HG03039 (cell line): ENCODE data around the gene TBC1D1.
"Not testable (repeated sequence)": the region's sequence is repeated elsewhere in the genome, so short reads cannot be mapped to it uniquely, and the experiment has no call there.

Source experiments
- ATAC-seq: cut with Tn5 transposase; IDR thresholded peaks from one replicate; pipeline ENCODE4 v1.9.1; 2021; ENCODE audit warnings: mild to moderate bottlenecking, moderate library complexity; ENCODE audit not compliant: unreplicated experiment

Gene TBC1D1

DNA sequence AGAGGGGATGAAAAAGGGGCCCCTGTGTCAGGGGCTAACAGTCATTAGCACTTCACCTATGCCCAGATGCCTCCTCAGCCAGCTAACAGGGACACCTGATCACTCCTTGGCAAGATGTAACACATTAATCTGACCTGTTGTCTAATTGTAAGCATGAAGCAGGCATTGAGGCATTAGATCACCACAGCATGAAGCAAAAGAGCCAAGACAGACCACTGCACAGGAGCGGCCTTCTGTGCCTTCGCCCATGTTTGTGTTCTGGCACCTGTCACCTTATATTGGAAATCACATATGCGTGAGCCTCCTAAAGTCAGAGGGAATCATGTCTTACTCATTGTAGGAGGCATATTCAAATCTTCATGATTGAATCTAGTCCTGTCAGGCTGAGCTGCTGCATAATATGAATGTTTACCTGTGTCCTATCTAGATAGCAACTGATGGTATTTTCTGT lies 117.7 kb downstream of the TBC1D1 start:
- ATAC-seq = no peak

DNA sequence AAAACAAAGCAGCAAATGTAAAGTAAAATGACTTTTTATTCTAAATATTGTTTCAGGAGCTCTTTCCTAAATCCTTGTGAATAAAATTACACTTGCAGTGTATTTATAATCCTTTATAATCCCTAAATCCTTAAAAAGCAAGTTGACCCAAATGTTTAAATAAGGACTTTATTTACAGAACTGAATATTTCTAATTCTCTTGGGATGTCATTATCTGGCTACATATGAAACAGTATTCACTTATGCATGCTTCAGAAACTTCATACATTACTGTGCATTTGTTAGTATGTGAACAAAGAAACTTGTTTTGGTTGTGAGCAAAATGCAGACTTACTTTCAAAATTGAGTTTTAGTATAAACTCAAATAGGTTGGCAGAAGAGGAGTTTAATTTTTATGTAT lies 118.5 kb downstream of the TBC1D1 start:
- no peak for ATAC-seq

DNA sequence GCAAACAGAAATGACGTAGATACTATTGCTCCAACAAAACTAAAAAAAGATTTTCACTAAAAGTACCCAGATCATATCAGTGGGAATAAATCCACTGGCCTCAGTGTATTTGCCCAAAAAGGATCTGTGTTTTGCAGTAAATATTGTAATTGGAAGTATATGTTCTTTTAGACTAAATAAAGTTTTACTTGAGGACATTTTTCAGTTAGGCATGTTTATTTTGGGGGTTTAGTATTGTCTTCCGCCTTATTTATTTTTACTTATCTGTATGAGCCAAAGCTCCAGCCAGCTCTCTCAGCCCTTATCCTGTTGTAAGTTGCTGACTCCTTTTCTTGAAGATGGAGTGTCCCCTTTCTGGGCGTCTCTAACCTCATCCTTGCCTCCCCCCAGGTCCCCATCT lies 119.1 kb downstream of the TBC1D1 start:
- ATAC-seq = no peak

DNA sequence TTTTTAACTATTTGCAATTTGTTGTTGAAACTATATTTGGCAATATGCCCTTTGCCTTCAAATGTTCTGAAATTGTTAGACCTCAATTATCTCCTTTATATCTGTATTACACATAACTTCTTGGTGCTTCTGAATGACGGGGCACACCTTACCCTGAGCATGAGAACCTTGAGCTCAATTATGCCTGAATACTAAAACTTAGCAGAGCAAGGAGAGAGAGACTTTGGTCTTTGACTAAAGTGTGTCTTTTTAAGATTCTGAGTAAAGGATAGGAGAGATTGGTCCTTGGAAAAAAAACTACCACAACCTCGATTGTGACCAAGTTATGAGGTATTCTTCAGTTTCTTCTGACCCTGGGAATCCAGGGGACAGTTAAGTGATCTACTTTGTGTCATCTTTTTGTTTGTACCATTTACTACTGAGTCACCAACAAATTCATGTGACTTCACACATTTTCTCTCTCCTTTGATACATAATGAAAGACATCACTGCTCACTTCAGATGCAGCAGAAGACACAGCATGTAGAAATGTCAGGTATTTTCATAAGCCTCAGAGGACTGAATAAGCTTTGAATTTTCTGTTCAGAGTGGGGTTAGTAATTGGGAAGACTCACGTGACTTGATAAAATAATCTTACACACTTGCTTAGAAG lies 120.8 kb downstream of the TBC1D1 start:
- no peak for ATAC-seq

DNA sequence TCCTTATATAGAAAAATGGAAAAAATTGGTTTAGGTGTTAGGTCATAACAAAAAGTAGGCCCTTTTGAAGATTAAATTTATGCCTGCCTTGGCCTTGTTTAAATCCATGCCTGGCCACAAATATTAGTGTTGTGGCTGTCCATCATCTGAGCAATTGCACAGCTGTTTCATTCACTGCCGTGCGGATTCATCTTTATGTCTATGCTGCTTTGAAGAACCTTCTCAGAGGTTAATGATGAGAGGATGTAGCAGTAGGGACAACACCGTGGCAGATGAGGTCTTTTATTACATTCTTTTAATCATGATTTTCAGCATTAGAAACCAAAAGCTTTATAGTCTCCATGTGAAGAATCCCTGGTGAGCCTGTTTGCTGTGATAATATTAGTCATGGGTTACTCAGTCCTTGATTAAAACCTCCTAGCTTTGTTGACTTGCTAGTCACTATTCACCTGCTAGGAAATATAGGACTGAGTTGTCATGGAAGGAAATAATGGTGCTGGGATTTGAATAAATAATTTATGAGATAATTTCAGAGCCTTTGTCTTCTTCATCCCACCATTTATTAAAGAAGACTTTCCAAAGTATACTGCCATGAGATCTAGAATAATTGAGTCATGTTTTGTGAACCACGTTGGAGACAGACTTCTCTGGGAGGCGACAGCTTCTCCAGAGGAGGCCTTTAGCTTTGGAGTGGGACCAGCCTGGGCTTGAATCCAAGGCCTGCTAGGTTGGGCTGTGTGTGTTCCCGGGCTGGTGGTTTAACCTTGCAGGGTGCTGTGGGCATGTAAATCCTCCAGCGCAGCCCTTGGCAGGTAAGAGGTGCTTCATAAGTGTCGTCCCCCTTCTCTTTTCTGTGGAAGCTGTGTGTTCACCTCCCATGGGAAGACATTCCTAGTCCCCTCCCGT lies 122.8 kb downstream of the TBC1D1 start:
- ATAC-seq = no peak

DNA sequence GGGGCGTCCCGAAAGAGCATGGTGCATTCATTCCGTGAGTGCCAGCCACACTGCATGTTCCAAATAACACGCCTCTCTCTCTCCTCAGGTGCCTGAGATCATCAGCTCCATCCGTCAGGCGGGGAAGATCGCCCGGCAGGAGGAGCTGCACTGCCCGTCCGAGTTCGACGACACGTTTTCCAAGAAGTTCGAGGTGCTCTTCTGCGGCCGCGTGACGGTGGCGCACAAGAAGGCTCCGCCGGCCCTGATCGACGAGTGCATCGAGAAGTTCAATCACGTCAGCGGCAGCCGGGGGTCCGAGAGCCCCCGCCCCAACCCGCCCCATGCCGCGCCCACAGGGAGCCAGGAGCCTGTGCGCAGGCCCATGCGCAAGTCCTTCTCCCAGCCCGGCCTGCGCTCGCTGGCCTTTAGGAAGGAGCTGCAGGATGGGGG lies 123.6 kb downstream of the TBC1D1 start:
- ATAC-seq = no peak

DNA sequence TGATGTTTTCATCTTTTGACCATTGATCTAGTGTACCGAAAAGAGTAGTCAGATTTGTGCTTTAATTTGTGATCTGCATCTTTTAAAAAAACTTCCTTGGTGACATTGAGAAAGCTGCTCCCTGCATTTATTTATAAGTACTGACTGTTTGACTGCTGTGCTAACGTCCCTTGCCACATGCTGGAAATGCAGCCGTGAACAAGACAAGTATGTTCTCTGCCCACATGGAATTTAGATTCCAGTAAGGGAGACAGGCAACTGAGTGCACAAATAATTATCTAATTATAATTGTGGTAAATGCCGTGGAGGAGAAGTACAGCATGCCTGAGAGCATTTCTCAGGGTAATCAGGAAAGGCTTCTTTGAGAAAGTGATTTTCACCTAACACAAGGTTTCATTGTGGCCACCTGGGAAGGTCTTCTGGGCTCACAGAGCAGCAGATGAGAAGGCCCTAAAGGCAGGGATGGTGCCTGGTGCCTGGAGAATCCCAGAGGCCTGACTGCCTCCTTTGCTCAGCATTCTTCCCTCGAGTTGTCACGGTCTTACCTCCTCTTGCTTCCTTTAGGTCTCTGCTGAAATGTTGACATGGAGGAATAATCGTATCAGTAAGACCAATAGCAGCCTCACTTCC lies 125.1 kb downstream of the TBC1D1 start:
- ATAC-seq = no peak

DNA sequence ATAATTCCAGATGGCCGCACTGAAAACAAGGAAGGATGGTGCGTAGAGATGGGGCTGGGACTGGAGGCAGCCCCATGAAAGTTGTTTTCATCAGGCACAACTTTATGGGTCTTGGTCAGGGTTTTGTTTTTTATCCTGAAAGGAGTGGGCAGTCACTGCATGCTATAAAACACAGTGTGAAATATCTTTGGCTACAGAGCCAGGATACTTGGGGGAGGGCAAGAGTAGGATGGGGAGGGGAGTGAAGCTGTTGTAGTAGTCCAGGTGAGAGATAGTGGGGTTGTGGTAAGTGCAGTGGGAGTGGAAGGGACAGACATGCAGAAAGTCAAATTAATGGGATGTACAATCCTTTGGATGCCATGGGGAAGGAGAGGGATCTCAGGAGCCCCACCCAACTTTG lies 125.8 kb downstream of the TBC1D1 start:
- ATAC-seq = no peak

DNA sequence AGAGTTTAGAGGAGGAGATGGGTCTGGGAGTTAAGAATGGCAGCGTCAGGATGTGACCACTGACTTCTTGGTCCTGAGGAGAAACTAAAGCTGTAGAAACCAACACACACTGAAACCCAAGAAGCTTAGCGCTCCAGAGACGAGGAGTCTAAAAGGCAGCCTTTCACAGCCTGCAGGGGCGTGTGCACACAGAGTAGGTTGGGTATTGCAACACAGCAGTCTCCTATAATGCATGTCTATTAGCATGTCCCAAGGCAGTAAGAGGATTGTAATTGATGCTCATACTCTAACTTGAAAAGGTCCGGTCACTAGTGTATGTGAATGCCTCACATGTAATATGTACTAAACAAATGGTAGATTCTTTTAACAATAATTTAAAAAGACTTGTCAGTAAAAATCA lies 126.7 kb downstream of the TBC1D1 start:
- ATAC-seq = no peak

DNA sequence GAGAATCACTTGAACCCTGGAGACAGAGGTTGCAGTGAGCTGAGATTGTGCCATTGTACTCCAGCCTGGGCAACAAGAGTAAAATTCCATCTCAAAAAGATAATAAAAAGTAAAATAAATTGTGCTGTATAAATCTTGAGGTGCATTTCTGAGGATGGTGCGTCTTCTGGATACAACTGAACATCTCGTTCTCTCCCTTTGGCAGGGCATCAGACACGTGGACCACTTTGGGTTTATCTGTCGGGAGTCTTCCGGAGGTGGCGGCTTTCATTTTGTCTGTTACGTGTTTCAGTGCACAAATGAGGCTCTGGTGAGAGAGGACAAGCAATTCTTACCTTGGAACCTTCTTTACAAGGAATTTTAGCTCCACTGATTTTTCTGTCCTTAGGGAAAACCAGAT lies 129.5 kb downstream of the TBC1D1 start:
- ATAC-seq = no peak

DNA sequence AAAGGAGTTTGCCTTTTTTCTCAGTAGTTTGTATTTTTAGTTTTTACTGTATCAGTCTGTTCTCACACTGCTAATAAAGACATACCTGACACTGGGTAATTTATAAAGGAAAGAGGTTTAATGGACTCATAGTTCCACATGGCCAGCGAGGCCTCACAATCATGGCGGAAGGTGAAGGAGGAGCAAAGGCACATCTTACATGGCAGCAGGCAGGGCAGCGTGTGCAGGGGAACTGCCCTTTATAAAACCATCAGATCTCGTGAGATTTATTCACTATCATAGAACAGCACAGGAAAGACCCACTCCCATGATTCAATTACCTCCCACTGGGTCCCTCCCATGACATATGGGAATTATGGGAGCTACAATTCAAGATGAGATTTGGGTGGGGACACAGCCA lies 130.1 kb downstream of the TBC1D1 start:
- not testable (repeated sequence) for ATAC-seq

DNA sequence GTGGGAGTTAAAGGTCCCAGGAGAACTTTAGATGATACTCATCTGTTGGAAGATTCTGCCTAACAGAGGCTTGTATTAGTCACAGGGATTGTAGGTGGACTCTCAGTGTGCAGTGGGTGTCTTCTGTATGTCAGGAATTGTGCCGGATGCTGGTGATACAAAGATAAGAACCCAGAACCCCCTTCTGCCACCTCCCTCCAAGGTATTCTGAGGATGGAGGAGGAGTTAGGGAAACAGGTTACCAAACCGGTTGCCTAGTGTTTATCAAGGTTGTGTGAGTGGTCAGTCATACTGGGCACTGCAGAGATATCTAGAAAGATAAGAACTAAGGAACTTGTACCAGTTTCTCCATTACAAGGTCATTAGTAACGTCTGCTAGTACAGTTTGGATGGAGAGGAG lies 130.9 kb downstream of the TBC1D1 start:
- no peak for ATAC-seq

DNA sequence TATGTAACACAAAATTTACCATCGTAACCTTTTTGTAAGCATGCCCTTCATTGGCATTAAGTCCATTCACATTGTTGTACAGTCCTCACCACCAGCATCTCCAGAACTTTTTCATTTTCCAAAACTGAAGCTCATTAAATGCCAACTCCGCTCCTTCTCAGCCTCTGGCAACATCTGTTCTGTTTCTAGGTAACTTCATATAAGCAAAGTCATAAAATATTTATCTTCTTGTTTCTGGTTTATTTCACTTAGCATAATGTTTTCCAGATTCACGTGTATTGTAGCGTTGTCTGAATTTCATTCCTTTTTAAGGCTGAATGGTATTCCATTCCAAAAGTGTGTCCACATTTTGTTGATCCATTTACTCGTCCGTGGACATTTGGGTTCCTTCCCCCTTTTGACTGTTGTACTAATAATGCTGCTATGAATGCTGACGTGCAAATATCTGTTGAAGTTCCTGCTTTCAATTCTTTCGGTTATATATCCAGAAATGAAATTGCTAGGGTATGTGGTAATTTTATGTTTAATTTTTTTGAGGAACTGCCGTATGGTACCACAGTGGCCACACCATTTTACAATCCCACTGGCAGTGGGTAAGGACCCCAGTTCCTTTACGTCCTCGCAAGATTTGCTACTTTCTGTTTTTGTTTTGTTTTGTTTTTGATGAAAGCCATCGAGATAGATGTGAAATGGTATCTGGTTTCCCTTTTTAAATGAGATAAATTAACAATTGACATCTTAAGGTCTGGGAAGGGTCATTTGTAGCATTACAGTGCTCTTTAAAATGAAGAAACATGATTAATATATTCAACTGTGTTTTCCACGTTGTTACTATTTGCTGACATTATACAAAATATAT lies 132.7 kb downstream of the TBC1D1 start:
- ATAC-seq = no peak

DNA sequence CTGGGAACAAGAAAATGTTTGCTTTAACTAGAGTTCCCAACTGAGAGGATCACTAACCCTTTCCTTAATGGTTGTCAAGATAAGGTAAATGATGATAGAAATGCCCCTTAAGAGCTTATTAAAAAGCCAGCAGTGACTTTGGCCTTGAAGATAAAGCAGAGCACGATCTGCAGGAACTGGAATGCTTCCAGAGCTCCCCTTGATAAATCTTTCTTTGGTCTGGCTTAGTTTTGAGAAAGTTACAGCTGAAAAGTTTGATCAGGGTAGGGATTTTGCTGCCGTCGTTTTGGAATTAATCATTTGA lies 133.3 kb downstream of the TBC1D1 start:
- ATAC-seq = no peak

DNA sequence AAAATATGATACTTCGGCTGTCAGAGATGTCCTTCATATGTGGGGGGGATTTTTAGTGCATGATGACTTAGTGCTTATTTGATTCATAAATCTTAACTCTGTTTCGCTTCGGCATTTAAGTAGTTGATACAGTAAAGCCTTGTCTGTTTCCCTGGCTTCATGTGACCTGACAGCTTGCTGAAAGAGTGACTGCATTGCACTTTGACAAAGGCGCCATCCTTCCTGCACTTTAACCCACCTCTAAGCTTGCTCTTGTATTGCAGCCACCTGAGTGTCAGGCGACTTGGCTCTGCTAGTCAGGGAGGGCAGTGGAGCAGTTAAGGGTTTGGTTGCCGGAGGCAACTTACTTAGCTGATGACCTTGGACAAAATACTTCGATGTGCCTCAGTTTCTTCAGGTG lies 134.8 kb downstream of the TBC1D1 start:
- no peak for ATAC-seq

DNA sequence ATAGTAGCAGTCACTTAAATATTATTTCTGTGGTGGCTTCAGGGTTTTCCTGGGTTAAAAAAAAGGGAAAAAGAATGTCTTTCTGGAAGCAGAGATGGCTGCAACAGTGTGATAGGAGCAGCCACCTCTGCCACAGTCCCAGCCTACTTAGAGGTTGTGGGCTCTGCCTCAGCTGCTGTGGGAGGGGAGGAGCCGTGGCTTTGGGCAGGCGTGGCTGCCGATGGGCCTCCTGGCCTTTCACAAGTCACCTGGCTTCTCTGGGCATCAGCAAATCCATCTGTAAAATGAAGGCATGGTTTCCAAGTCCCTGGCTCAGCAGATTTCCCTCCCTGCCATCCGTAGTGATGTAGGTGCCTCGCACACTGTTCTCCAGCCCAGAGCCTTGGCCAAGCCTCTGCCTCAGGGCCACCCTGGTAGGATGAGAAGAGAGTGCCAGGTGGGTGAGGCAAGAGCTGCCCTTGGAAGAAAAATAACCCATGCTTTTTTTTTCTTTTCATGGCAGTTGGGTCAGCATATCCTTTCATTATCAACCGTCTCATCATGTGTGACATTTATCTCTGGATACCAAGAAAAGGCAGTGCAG lies 135.4 kb downstream of the TBC1D1 start:
- ATAC-seq = no peak

DNA sequence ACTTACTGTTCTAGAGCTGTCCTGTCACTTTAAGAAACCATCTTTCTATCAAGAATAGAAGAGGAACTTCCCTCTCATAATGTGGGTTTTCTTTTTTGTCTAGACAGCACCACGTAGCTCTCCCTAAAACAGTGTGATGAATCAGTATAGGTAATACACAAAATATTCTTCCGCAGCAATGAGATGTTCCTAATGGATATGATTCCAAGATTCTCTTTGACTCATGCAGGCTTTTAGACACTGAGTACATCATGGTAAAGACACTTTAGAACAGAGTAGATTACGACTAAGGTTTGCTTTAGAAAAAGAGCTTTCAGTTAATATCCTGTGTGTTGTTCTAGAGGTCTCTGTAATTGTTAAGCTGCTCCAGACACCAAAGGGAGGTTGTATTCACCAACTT lies 139.1 kb downstream of the TBC1D1 start:
- ATAC-seq = no peak

DNA sequence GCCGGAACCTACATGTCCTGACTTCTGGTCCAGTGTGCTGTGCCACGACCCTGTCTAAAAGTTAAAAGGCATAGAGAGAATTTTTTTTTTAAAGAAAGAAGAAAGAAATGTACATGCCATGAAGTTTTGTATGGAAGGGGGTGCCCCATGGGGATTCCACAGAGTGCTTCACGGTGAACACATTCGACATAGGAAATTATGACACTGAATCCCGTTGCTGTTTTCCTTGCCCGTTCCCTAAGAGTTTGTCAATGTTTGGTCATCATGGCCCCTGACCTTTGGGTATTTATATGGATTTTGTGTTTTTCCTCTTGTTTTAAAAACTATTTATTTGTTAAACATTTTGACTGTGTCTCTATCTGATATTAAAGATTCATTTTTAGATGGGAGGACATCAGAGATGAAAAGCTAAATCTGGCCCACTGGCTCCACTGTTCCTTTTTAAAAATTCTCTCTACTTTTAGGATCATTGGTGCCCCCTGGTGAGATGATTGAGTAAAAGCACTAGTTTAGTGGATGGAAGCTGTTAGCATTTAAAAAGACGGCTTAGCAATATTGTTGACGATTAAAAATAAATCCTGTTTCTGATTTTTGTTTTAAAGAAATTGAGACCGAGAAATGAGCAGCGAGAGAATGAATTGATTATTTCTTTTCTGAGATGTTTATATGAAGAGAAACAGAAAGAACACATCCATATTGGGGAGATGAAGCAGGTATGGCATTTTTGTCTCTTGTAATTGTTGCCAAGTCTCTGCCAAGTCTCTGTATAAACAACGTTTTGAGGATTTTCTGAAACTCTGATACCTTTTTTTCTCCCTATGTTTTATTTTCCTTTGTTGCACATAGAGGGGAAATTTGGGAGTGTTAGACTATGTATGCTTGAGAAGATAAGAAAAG lies 144.3 kb downstream of the TBC1D1 start:
- ATAC-seq = no peak

DNA sequence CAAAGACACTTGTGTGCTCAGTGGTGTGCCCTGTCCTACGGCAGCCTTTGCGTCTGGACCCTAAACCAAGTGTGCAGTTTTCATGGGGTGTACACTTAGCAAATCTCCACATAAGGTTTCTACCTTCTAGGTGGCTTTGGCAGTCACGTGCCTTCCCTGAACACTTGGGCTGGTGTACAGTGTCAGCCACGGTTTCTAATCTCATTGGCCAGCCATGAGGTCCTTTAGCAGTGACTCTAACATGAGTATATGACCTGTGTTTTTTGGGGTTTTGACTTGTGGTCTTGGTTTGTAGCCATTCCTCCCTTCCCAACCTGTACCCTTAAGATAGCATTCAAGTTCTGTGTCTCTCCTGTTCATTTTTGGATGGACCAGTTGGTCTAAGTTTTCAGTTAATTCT lies 145.7 kb downstream of the TBC1D1 start:
- ATAC-seq = no peak

DNA sequence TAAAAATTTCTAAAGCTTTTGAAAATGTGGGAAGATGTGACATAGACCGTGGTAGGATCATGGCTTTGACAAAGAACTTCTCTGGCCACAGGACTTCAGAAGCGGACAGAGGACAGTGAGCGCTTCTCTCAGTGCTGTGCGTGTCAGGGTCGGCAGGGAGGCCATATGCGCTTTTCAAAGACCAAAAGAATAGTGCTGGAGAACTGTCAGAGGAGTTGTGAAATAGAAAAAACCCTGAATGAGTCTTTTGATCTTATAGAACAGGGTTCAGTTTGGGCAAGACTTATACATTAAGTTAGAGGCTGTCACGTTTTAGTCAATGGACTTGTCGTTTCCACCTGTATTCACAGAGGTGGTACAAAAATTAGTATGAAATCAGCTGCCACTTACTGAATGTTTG lies 146.7 kb downstream of the TBC1D1 start:
- ATAC-seq = no peak
